ENCODE data around the gene SKAP1. TPM values are rescaled to one million over a fixed set of nuclear protein-coding genes. Genes with fewer than 3 reads are reported as not detected.
A peak's percentile ranks its signal among the peaks of the same experiment; 100 is the strongest.

The SKAP1 gene
- total RNA-seq, 2 experiments from 2014 or later = 1.2 TPM; not detected in 1

DNA sequence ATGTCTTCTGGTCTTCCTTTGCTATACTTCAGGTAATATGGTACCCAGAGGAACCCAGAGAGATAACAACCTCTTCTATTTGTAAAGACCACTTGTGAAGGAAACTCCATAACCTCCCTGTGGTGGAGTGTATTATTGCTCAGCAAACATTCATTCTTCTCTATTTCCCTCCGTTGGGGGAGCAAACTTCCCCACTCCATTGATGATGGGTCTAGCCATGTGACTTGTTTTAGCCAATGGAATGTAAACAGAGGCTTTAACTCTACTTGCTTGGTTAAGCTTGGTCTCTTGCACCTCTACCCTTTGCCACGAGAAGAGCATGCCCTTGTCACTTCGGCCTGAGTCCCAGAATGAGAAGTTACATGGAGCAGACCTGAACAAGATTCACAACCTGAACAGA lies 30.0 kb upstream of the SKAP1 start:
- Histone ChIP-seq H3K4me1 (ENCODE audit: insufficient read depth, low read length, poor library complexity, severe bottlenecking) (peaks cover 64% of the 10 kb centered on the region), H4K20me1 (ENCODE audit: insufficient read depth, low read length) (no peaks in the 10 kb centered on the region), H3K27ac (ENCODE audit: low read depth, low read length, poor library complexity, severe bottlenecking) (no peak overlapping the region), H3K9me2 (ENCODE audit: insufficient read depth, low read length) (no peaks in the 10 kb centered on the region), H3K9me3 (ENCODE audit: low read length) (peaks cover 2% of the 10 kb centered on the region; the same call in 1 of the 2 replicates), H3K79me2 (ENCODE audit: insufficient read depth, low read depth, low read length) (no peaks in the 10 kb centered on the region), H3K36me3 (ENCODE audit: insufficient read depth, low read length) (peaks cover 2% of the 10 kb centered on the region; the same call in 1 of the 2 replicates), H3K4me3 (ENCODE audit: low read depth, low read length, poor library complexity, severe bottlenecking) (no peak overlapping the region), H3K4me2 (ENCODE audit: low read length) (no peak overlapping the region), H2AFZ (ENCODE audit: low read length) (no peak overlapping the region)
- CTCF ChIA-PET (ENCODE audit: unreplicated experiment) = no interaction called here
- intact Hi-C loops (cut with micrococcal nuclease; ENCODE audit: unreplicated experiment) = no loop called here
- TF ChIP-seq, protein P1, sequence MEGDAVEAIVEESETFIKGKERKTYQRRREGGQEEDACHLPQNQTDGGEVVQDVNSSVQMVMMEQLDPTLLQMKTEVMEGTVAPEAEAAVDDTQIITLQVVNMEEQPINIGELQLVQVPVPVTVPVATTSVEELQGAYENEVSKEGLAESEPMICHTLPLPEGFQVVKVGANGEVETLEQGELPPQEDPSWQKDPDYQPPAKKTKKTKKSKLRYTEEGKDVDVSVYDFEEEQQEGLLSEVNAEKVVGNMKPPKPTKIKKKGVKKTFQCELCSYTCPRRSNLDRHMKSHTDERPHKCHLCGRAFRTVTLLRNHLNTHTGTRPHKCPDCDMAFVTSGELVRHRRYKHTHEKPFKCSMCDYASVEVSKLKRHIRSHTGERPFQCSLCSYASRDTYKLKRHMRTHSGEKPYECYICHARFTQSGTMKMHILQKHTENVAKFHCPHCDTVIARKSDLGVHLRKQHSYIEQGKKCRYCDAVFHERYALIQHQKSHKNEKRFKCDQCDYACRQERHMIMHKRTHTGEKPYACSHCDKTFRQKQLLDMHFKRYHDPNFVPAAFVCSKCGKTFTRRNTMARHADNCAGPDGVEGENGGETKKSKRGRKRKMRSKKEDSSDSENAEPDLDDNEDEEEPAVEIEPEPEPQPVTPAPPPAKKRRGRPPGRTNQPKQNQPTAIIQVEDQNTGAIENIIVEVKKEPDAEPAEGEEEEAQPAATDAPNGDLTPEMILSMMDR (conservative IDR thresholded peaks at IDR 0.05; ENCODE audit: low read length) = no peak
- no peak for TF ChIP-seq EZH2phosphoT487 (IDR thresholded peaks at IDR 0.05; ENCODE audit: borderline replicate concordance, low read depth, low read length)
- POLR2A ChIA-PET = interaction anchor here (0.6 to 0.9 kb wide), 2 partner anchors 12 to 28 kb away, joined by 3 to 4 read pairs; no protein-coding TSS in a partner anchor
- no peak for DNase-seq (ENCODE audit: low spot score)
- no TSS peak for BruUV-seq (replicated peaks)

GRCh38 chr17:48459070-48459844 lies 29.2 kb upstream of the SKAP1 start:
- BruUV-seq (replicated peaks) = no TSS peak
- POLR2A ChIA-PET = interaction anchor here (0.6 kb wide), 3 partner anchors 27 to 807 kb away, joined by 3 to 9 read pairs (median 3); no protein-coding TSS in a partner anchor
- intact Hi-C loops (cut with micrococcal nuclease; ENCODE audit: unreplicated experiment) = no loop called here

More at GRCh38 chr17:48459070-48459844, 29.2 kb upstream of the SKAP1 start:
- H4K20me1 ChIP-seq (ENCODE audit: insufficient read depth, low read length) = no peaks in the 10 kb centered on the region
- TF ChIP-seq EZH2phosphoT487 (IDR thresholded peaks at IDR 0.05; ENCODE audit: borderline replicate concordance, low read depth, low read length) = no peak
- TF ChIP-seq, protein P1 (conservative IDR thresholded peaks at IDR 0.05; ENCODE audit: low read length) = no peak
- no peaks in the 10 kb centered on the region for H3K9me2 ChIP-seq (ENCODE audit: insufficient read depth, low read length)
- H3K27ac ChIP-seq (ENCODE audit: low read depth, low read length, poor library complexity, severe bottlenecking) = no peak overlapping the region
- CTCF ChIA-PET (ENCODE audit: unreplicated experiment) = no interaction called here
- peak overlapping the region; percentile 39; the same call in 1 of the 2 replicates for H2AFZ ChIP-seq (ENCODE audit: low read length)
- peaks cover 8% of the 10 kb centered on the region; the same call in 1 of the 2 replicates for H3K9me3 ChIP-seq (ENCODE audit: low read length)
- peaks cover 59% of the 10 kb centered on the region for H3K4me1 ChIP-seq (ENCODE audit: insufficient read depth, low read length, poor library complexity, severe bottlenecking)
- no peak for DNase-seq (ENCODE audit: low spot score)
- no peak overlapping the region for H3K4me3 ChIP-seq (ENCODE audit: low read depth, low read length, poor library complexity, severe bottlenecking)
- H3K36me3 ChIP-seq (ENCODE audit: insufficient read depth, low read length) = peaks cover 7% of the 10 kb centered on the region; the same call in 1 of the 2 replicates
- peak overlapping the region; percentile 33 for H3K4me2 ChIP-seq (ENCODE audit: low read length)
- H3K79me2 ChIP-seq (ENCODE audit: insufficient read depth, low read depth, low read length) = no peaks in the 10 kb centered on the region

All from OCI-LY7 (cell line).